B cell (primary cell): ENCODE results near the gene RALY. TPM values are rescaled to one million over a fixed set of nuclear protein-coding genes. Genes with fewer than 3 reads are reported as not detected.

ENCODE experiments used
- ATAC-seq: fragments of 200-7000 bp; cut with Tn5 transposase; one replicate; pipeline ENCODE4 v1.10.0; 2021; ENCODE audit warnings: low read depth, mild to moderate bottlenecking, moderate number of reproducible peaks, moderate library complexity
- CTCF ChIA-PET: fragments of 350-600 bp; sonication (Branson Sonifier 250); formaldehyde crosslinking; loops from one replicate; lab custom pipeline; 2021; ENCODE audit warnings: antibody characterized with exemption, inconsistent platforms; lab: Charles Lee
- POLR2A ChIA-PET: fragments of 350-600 bp; sonication (Branson Sonifier 250); formaldehyde crosslinking; loops from one replicate; lab custom pipeline; 2021; ENCODE audit warnings: antibody characterized with exemption; lab: Charles Lee
- DNase-seq: peaks from one replicate; pipeline ENCODE4 v3.0.0; 2013
- H2AFZ ChIP-seq: 2 replicates; pipeline ENCODE4 v1.6.1; 2012; ENCODE audit warnings: mild to moderate bottlenecking, low read depth, low read length; ENCODE audit not compliant: insufficient read depth, poor library complexity, severe bottlenecking
- H3K27ac ChIP-seq, 2 donors: 1 replicate in 1 of 2; 2 replicates in 1 of 2; pipeline ENCODE4 v1.5.1; 2012 to 2013; ENCODE audit warnings: low read length in 2 of 2, mild to moderate bottlenecking in 2 of 2, moderate library complexity in 1 of 2
- H3K27me3 ChIP-seq, 4 experiments: fragments of 200-600 bp in 1 of 4; sonication (generic) in 1 of 4; replicated peaks in 1 of 4; 1 replicate in 2 of 4; 2 replicates in 2 of 4; pipeline versions ENCODE4 v1.6.1 to v1.7.0; 2013 to 2016; ENCODE audit warnings: low read length in 3 of 4, mild to moderate bottlenecking in 2 of 4, mixed read lengths in 1 of 4, moderate library complexity in 1 of 4; ENCODE audit not compliant: insufficient read depth in 4 of 4, control insufficient read depth in 3 of 4; ENCODE audit errors: control extremely low read depth in 1 of 4
- H3K36me3 ChIP-seq, 2 experiments: replicated peaks in 1 of 2; 1 replicate in 1 of 2; 2 replicates in 1 of 2; pipeline versions ENCODE4 v1.6.1 to v1.7.1; 2013; ENCODE audit warnings: low read length in 1 of 2; ENCODE audit not compliant: insufficient read depth in 2 of 2, control insufficient read depth in 1 of 2; ENCODE audit errors: control extremely low read depth in 1 of 2, extremely low read depth in 1 of 2
- H3K4me1 ChIP-seq, 2 donors: fragments of 200-600 bp in 1 of 2; sonication (generic) in 1 of 2; 1 replicate in 1 of 2; 2 replicates in 1 of 2; pipeline versions ENCODE4 v1.5.1 to v1.6.1; 2013 to 2017; ENCODE audit warnings: low read length in 2 of 2; ENCODE audit not compliant: control insufficient read depth in 2 of 2, insufficient read depth in 2 of 2
- H3K4me2 ChIP-seq: replicated peaks from 2 replicates; pipeline ENCODE3; 2012; ENCODE audit warnings: mild to moderate bottlenecking, low read depth, low read length; ENCODE audit not compliant: poor library complexity, severe bottlenecking
- H3K4me3 ChIP-seq, 5 experiments: fragments of 200-600 bp in 1 of 5; sonication (generic) in 1 of 5; 1 replicate in 3 of 5; 2 replicates in 2 of 5; pipeline versions ENCODE4 v1.5.1 to v1.7.0; 2011 to 2016; ENCODE audit warnings: low read length in 4 of 5, mild to moderate bottlenecking in 4 of 5, low read depth in 2 of 5, control low read depth in 1 of 5, moderate library complexity in 1 of 5; ENCODE audit not compliant: insufficient read depth in 1 of 5; ENCODE audit errors: control extremely low read depth in 1 of 5, extremely low read depth in 1 of 5
- H3K79me2 ChIP-seq: fragments of 200-600 bp; sonication (generic); one replicate; pipeline ENCODE4 v1.6.0; 2016; ENCODE audit warnings: low read length; ENCODE audit not compliant: control insufficient read depth, insufficient read depth
- H3K9ac ChIP-seq: fragments of 200-600 bp; sonication (generic); 2 replicates; pipeline ENCODE4 v1.6.1; 2017; ENCODE audit warnings: mild to moderate bottlenecking, low read length, moderate library complexity
- H3K9me3 ChIP-seq, 3 donors: one replicate each; pipeline versions ENCODE4 v1.6.1 to v1.7.1; 2013; ENCODE audit warnings: low read length in 2 of 3; ENCODE audit not compliant: control insufficient read depth in 2 of 3, insufficient read depth in 1 of 3; ENCODE audit errors: control extremely low read depth in 1 of 3
- H4K20me1 ChIP-seq: 2 replicates; pipeline ENCODE4 v1.6.0; 2012; ENCODE audit warnings: mild to moderate bottlenecking, low read length; ENCODE audit not compliant: insufficient read depth, control insufficient read depth, poor library complexity, severe bottlenecking
- H3K27ac Mint-ChIP-seq: one replicate; pipeline ENCODE4 v1.8.0; 2021; ENCODE audit warnings: mixed read lengths
- H3K27me3 Mint-ChIP-seq: one replicate; pipeline ENCODE4 v1.8.0; 2021; ENCODE audit warnings: mixed read lengths
- H3K4me1 Mint-ChIP-seq: one replicate; pipeline ENCODE4 v1.8.0; 2021; ENCODE audit warnings: mixed read lengths
- H3K4me3 Mint-ChIP-seq: one replicate; pipeline ENCODE4 v1.8.0; 2021; ENCODE audit warnings: mixed read lengths
- H3K9me3 Mint-ChIP-seq: one replicate; pipeline ENCODE4 v1.8.0; 2022; ENCODE audit warnings: mixed read lengths; ENCODE audit not compliant: insufficient read depth
- EZH2 ChIP-seq: IDR thresholded peaks from 2 replicates; pipeline ENCODE4 v1.6.1; 2012; ENCODE audit warnings: borderline replicate concordance, low read depth, mild to moderate bottlenecking, moderate library complexity, low read length; ENCODE audit not compliant: insufficient read depth, poor library complexity, severe bottlenecking
- WGBS: methylation state at CpG from one replicate; pipeline ENCODE4 v1.1.5; 2013; ENCODE audit warnings: missing lambda C conversion rate; ENCODE audit not compliant: insufficient coverage; 5-methylcytosine and 5-hydroxymethylcytosine counted together
- intact Hi-C: fragments of 100-400 bp; cut with micrococcal nuclease; formaldehyde crosslinking; loops from one replicate; pipeline ENCODE4 v1.10.0; 2022
- polyA plus RNA-seq: library from polyadenylated mRNA; depleted of rRNA; stranded (reverse); fragments of >200 nt; gene quantifications from 2 replicates; pipeline ENCODE4 v1.2.3, GENCODE V29; 2012
- total RNA-seq, 2 donors: library from RNA; stranded (reverse); fragments of 120-200 nt in 1 of 2; gene quantifications; 1 replicate in 1 of 2; 2 replicates in 1 of 2; pipeline versions ENCODE4 v1.2.3 to v1.2.4, GENCODE V29; 2013 to 2022
- TF ChIP-seq, protein P1 (sequence below): fragments of 200-600 bp; IDR thresholded peaks from one replicate; pipeline ENCODE4 v1.8.0; 2022; ENCODE audit warnings: antibody characterized with exemption, mild to moderate bottlenecking

The RALY gene
- total and polyA plus RNA-seq, 2 donors (not counting 1 experiment from before 2014, with no cell fraction given) = 89.8 to 94.4 TPM

DNA sequence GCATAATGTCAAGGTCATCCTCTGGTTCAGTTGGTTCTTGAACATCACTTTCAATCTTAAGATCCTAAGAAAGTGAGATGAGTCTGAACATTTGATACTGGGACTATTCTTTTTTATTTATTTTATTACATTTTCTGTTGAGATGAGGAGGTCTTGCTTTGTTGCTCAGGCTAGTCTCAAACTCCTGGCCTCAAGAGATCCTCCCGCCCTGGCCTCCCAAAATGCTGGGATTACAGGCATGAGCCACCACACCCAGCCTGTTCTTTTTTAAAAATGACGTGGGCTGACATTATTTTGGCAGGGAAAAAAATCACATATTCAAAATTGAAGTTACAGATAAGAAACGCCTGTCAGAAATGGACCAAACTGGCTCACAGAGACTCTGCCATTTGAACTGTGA, 104.9 kb downstream of the RALY start:
- TF ChIP-seq EZH2 = no peak
- TF ChIP-seq, protein P1, sequence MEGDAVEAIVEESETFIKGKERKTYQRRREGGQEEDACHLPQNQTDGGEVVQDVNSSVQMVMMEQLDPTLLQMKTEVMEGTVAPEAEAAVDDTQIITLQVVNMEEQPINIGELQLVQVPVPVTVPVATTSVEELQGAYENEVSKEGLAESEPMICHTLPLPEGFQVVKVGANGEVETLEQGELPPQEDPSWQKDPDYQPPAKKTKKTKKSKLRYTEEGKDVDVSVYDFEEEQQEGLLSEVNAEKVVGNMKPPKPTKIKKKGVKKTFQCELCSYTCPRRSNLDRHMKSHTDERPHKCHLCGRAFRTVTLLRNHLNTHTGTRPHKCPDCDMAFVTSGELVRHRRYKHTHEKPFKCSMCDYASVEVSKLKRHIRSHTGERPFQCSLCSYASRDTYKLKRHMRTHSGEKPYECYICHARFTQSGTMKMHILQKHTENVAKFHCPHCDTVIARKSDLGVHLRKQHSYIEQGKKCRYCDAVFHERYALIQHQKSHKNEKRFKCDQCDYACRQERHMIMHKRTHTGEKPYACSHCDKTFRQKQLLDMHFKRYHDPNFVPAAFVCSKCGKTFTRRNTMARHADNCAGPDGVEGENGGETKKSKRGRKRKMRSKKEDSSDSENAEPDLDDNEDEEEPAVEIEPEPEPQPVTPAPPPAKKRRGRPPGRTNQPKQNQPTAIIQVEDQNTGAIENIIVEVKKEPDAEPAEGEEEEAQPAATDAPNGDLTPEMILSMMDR = no peak
- Histone ChIP-seq H3K79me2 (peaks cover 22% of the 10 kb centered on the region), H3K4me1 (no peaks in the 10 kb centered on the region), H3K4me2 (no peak overlapping the region), H3K36me3 (peaks cover 10 to 83% of the 10 kb centered on the region in 2 experiments), H3K27ac (no peak overlapping the region), H3K4me3 (no peak overlapping the region), H3K9me3 (no peaks in the 10 kb centered on the region), H3K27me3 (no peaks in the 10 kb centered on the region), H4K20me1 (peaks cover 33% of the 10 kb centered on the region), H2AFZ (no peak overlapping the region), H3K9ac (no peak overlapping the region)
- CTCF ChIA-PET = no interaction called here
- no peak for ATAC-seq
- no peaks in the 10 kb centered on the region for H3K9me3 Mint-ChIP-seq
- H3K27ac Mint-ChIP-seq = no peak overlapping the region
- no peak for DNase-seq
- H3K4me1 Mint-ChIP-seq = no peaks in the 10 kb centered on the region
- POLR2A ChIA-PET = no interaction called here
- H3K27me3 Mint-ChIP-seq = no peaks in the 10 kb centered on the region
- intact Hi-C loops = no loop called here
- WGBS = 100% methylated on average over 1 of the region's 3 CpGs
- H3K4me3 Mint-ChIP-seq = no peak overlapping the region

- Histone ChIP-seq H3K4me3 (no peak overlapping the region), H3K4me2 (no peak overlapping the region), H2AFZ (no peak overlapping the region), H3K9me3 (no peaks in the 10 kb centered on the region), H3K36me3 (peaks cover 9 to 84% of the 10 kb centered on the region in 2 experiments), H3K9ac (no peak overlapping the region), H4K20me1 (peaks cover 35% of the 10 kb centered on the region), H3K4me1 (no peaks in the 10 kb centered on the region), H3K27me3 (no peaks in the 10 kb centered on the region), H3K27ac (no peak overlapping the region), H3K79me2 (peaks cover 28% of the 10 kb centered on the region)
- H3K9me3 Mint-ChIP-seq = no peaks in the 10 kb centered on the region
- H3K4me3 Mint-ChIP-seq = no peak overlapping the region
- intact Hi-C loops = no loop called here
- ChIA-PET POLR2A (interaction anchor here (0.8 kb wide), 1 partner anchor 10 kb away, joined by 3 read pairs; no protein-coding TSS in a partner anchor), CTCF (no interaction called here)
- ATAC-seq (no peak), DNase-seq (no peak)
- no peak overlapping the region for H3K27ac Mint-ChIP-seq
- WGBS = 85% methylated on average over 2 of the region's 5 CpGs
- no peak for TF ChIP-seq EZH2
- TF ChIP-seq, protein P1 = no peak
- peaks cover 5% of the 10 kb centered on the region for H3K4me1 Mint-ChIP-seq
- no peaks in the 10 kb centered on the region for H3K27me3 Mint-ChIP-seq
Observed at GRCh38 chr20:34099675-34100074, 106.0 kb downstream of the RALY start.
